Measurements from ENCODE around the gene DESI1. TPM values are rescaled to one million over a fixed set of nuclear protein-coding genes. Genes with fewer than 3 reads are reported as not detected.
"Not testable (repeated sequence)": the region's sequence is repeated elsewhere in the genome, so short reads cannot be mapped to it uniquely, and the experiment has no call there.

DESI1 gene
- total RNA-seq (10 to 100 TPM; 28.4 TPM), polyA plus RNA-seq (ENCODE audit: insufficient read length in 2 of 2) (10 to 100 TPM; 64.1 TPM)
- long read RNA-seq, donor 1, transcript DESI1-201 (6 exons, 3,833 nt): major isoform, 10 of 229 reads
- long read RNA-seq, donor 1, partial matches to known transcripts: 145 of 229 reads
- long read RNA-seq, donor 1, other reads (novel, unspliced or antisense): 74 of 229 reads
- long read RNA-seq, donor 2, partial matches to known transcripts: 82 of 109 reads
- long read RNA-seq, donor 2, other reads (novel, unspliced or antisense): 23 of 109 reads
- long read RNA-seq, donor 3, transcript DESI1-201 (6 exons, 3,833 nt): major isoform, 7 of 7 reads
- long read RNA-seq, donor 3, partial matches to known transcripts: 0 of 7 reads
- long read RNA-seq, donor 3, other reads (novel, unspliced or antisense): 0 of 7 reads
- long read RNA-seq, donor 4, transcript DESI1-201 (6 exons, 3,833 nt): major isoform, 7 of 7 reads
- long read RNA-seq, donor 4, partial matches to known transcripts: 0 of 7 reads
- long read RNA-seq, donor 4, other reads (novel, unspliced or antisense): 0 of 7 reads

GRCh38 chr22:41620589-41621098 is at the start of gene DESI1:
Gene DESI1 (minus strand): TSS chr22:41621043. CDS start chr22:41620839, 204 bp downstream.
- Histone ChIP-seq H3K4me1 (ENCODE audit: control insufficient read depth, insufficient read depth, low read length) (peaks cover 8% of the 10 kb centered on the region), H3K27me3 (ENCODE audit: control insufficient read depth, insufficient read depth, low read length) (no peaks in the 10 kb centered on the region), H3K4me3 (ENCODE audit: low read depth, low read length) (peak within 1 kb of the TSS; percentile 99), H3K9me3 (ENCODE audit: control insufficient read depth, insufficient read depth, low read length) (no peaks in the 10 kb centered on the region), H3K36me3 (ENCODE audit: control insufficient read depth, insufficient read depth, low read length) (peaks cover 29% of the 10 kb centered on the region), H3K27ac (ENCODE audit: low read depth, low read length) (peak within 1 kb of the TSS; percentile 100)
- under 1% methylated on average over 39 of the region's 40 CpGs for WGBS (ENCODE audit: insufficient coverage)
- peak in 1 of 6 donors; percentile 13 for DNase-seq (ENCODE audit: low read depth in 4 of 6, low spot score in 6 of 6)

DNA sequence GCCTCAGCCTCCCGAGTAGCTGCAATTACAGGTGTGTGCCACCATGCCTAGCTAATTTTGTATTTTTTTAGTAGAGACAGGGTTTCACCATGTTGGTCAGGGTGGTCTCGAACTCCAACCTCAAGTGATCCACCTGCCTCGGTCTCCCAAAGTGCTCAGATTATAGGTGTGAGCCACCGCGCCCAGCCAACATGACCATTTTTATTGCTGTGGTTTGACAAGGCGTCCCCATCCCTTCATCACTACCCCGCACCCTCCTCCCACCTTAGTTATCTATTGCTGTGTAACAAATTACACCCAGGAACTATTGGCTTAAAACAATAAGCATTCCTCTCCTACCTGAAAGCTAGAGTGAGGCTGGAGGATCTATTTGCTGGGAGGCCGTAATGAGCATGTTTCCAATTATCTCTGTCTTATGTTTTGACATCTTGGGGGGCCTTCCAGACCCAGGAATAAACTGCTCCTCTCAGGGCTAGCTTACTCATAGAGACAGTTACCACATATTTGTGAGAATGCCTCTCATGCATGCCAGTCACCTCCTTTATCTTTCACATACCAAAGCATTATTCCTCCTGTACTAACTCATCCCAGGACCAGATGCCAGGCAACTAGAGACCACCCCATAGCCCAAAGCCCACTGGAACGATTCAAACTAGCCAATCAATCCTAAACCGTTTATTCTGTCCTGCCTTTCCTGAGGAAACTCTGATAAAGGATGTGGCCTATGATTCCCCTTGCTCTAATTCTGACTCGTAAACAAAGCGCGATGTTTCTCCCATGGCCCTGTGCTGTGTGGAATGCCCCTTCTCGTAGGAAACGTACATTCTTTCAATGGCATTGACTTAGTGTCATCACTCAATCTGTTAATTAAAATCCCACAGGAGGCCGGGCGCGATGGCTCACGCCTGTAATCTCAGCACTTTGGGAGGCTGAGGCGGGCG is 48.4 kb upstream of the DESI1 start:
- DNase-seq (ENCODE audit: low read depth in 4 of 6, low spot score in 6 of 6): no peak
- H3K4me3 ChIP-seq (ENCODE audit: low read depth, low read length): no peak overlapping the region
- WGBS (ENCODE audit: insufficient coverage): 79% methylated on average over 12 of the region's 21 CpGs
- H3K36me3 ChIP-seq (ENCODE audit: control insufficient read depth, insufficient read depth, low read length): peaks cover 17% of the 10 kb centered on the region
- no peaks in the 10 kb centered on the region for H3K27me3 ChIP-seq (ENCODE audit: control insufficient read depth, insufficient read depth, low read length)
- H3K9me3 ChIP-seq (ENCODE audit: control insufficient read depth, insufficient read depth, low read length): no peaks in the 10 kb centered on the region
- H3K27ac ChIP-seq (ENCODE audit: low read depth, low read length): no peak overlapping the region
- peaks cover 8% of the 10 kb centered on the region for H3K4me1 ChIP-seq (ENCODE audit: control insufficient read depth, insufficient read depth, low read length)

DNA sequence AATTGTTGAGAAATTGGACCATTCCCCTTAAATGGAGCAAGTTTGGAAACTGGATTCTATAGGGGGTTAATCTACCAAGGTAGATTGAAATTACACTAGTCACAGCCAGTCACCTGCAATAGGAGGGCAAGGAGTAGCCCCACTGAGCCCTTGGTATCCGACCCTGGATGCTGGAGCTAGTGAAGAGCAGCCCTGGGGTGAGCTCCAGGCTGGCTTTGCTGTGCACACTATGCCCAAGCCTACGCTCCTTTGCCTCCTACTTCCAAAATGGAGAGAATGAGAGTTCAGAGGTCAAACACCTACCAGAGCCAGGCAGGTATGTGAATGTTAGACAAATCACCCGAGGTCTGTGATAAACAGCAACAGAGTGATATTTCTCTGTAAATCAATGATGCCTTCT is 44.1 kb upstream of the DESI1 start:
- H3K9me3 ChIP-seq (ENCODE audit: control insufficient read depth, insufficient read depth, low read length): no peaks in the 10 kb centered on the region
- 80% methylated on average over 1 of the region's 3 CpGs for WGBS (ENCODE audit: insufficient coverage)
- H3K4me3 ChIP-seq (ENCODE audit: low read depth, low read length): no peak overlapping the region
- H3K27ac ChIP-seq (ENCODE audit: low read depth, low read length): no peak overlapping the region
- H3K36me3 ChIP-seq (ENCODE audit: control insufficient read depth, insufficient read depth, low read length): peaks cover 29% of the 10 kb centered on the region
- peaks cover 8% of the 10 kb centered on the region for H3K4me1 ChIP-seq (ENCODE audit: control insufficient read depth, insufficient read depth, low read length)
- no peaks in the 10 kb centered on the region for H3K27me3 ChIP-seq (ENCODE audit: control insufficient read depth, insufficient read depth, low read length)
- no peak for DNase-seq (ENCODE audit: low read depth in 4 of 6, low spot score in 6 of 6)

- Histone ChIP-seq H3K36me3 (ENCODE audit: control insufficient read depth, insufficient read depth, low read length) (peaks cover 34% of the 10 kb centered on the region), H3K27ac (ENCODE audit: low read depth, low read length) (no peak overlapping the region), H3K27me3 (ENCODE audit: control insufficient read depth, insufficient read depth, low read length) (no peaks in the 10 kb centered on the region), H3K4me3 (ENCODE audit: low read depth, low read length) (no peak overlapping the region), H3K9me3 (ENCODE audit: control insufficient read depth, insufficient read depth, low read length) (no peaks in the 10 kb centered on the region), H3K4me1 (ENCODE audit: control insufficient read depth, insufficient read depth, low read length) (peaks cover 8% of the 10 kb centered on the region)
- DNase-seq (ENCODE audit: low read depth in 4 of 6, low spot score in 6 of 6): no peak
Observed at GRCh38 chr22:41664490-41664889, 43.6 kb upstream of the DESI1 start.

GRCh38 chr22:41663594-41663993 is 42.8 kb upstream of the DESI1 start:
- not testable (repeated sequence) for DNase-seq (ENCODE audit: low read depth in 4 of 6, low spot score in 6 of 6); H3K4me3 ChIP-seq (ENCODE audit: low read depth, low read length); H3K4me1 ChIP-seq (ENCODE audit: control insufficient read depth, insufficient read depth, low read length); H3K9me3 ChIP-seq (ENCODE audit: control insufficient read depth, insufficient read depth, low read length); H3K27ac ChIP-seq (ENCODE audit: low read depth, low read length); H3K27me3 ChIP-seq (ENCODE audit: control insufficient read depth, insufficient read depth, low read length)
- H3K36me3 ChIP-seq (ENCODE audit: control insufficient read depth, insufficient read depth, low read length): peaks cover 43% of the 10 kb centered on the region
- WGBS (ENCODE audit: insufficient coverage): 100% methylated on average over 5 of the region's 9 CpGs

GRCh38 chr22:41661713-41662112 is 40.9 kb upstream of the DESI1 start:
- WGBS (ENCODE audit: insufficient coverage): 100% methylated on average over 1 of the region's 2 CpGs
- Histone ChIP-seq H3K4me1 (ENCODE audit: control insufficient read depth, insufficient read depth, low read length) (peaks cover 2% of the 10 kb centered on the region), H3K36me3 (ENCODE audit: control insufficient read depth, insufficient read depth, low read length) (peaks cover 57% of the 10 kb centered on the region), H3K4me3 (ENCODE audit: low read depth, low read length) (no peak overlapping the region), H3K27me3 (ENCODE audit: control insufficient read depth, insufficient read depth, low read length) (no peaks in the 10 kb centered on the region), H3K9me3 (ENCODE audit: control insufficient read depth, insufficient read depth, low read length) (no peaks in the 10 kb centered on the region), H3K27ac (ENCODE audit: low read depth, low read length) (no peak overlapping the region)
- DNase-seq (ENCODE audit: low read depth in 4 of 6, low spot score in 6 of 6): no peak

DNA sequence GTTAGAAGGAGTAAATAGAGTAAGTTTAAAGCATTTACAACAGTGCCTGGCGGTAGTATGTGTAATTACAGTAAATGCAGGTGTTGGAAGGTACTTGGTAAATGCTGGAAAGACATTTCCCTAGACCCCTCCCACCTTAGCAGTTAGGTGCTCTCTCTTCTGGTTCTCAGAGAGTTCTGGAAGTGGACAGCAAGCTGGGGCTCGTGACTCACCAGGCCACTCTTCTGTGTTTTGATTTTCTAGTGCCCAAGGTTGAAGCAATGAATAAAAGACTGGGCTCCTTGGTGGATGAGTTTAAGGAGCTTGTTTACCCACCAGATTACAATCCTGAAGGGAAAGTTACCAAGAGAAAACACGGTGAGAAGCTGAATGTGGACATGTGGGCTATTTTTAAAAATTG is 40.2 kb upstream of the DESI1 start:
- H3K36me3 ChIP-seq (ENCODE audit: control insufficient read depth, insufficient read depth, low read length): peaks cover 64% of the 10 kb centered on the region
- no peak for DNase-seq (ENCODE audit: low read depth in 4 of 6, low spot score in 6 of 6)
- H3K4me1 ChIP-seq (ENCODE audit: control insufficient read depth, insufficient read depth, low read length): no peaks in the 10 kb centered on the region
- H3K9me3 ChIP-seq (ENCODE audit: control insufficient read depth, insufficient read depth, low read length): no peaks in the 10 kb centered on the region
- no peaks in the 10 kb centered on the region for H3K27me3 ChIP-seq (ENCODE audit: control insufficient read depth, insufficient read depth, low read length)
- no peak overlapping the region for H3K27ac ChIP-seq (ENCODE audit: low read depth, low read length)
- no CpG with 5 or more reads among the region's 3 CpGs for WGBS (ENCODE audit: insufficient coverage)
- H3K4me3 ChIP-seq (ENCODE audit: low read depth, low read length): no peak overlapping the region

GRCh38 chr22:41660416-41660815 is 39.6 kb upstream of the DESI1 start:
- Histone ChIP-seq H3K27me3 (ENCODE audit: control insufficient read depth, insufficient read depth, low read length) (no peaks in the 10 kb centered on the region), H3K9me3 (ENCODE audit: control insufficient read depth, insufficient read depth, low read length) (no peaks in the 10 kb centered on the region), H3K36me3 (ENCODE audit: control insufficient read depth, insufficient read depth, low read length) (peaks cover 69% of the 10 kb centered on the region), H3K27ac (ENCODE audit: low read depth, low read length) (no peak overlapping the region), H3K4me3 (ENCODE audit: low read depth, low read length) (no peak overlapping the region), H3K4me1 (ENCODE audit: control insufficient read depth, insufficient read depth, low read length) (no peaks in the 10 kb centered on the region)
- 98% methylated on average over 3 of the region's 3 CpGs for WGBS (ENCODE audit: insufficient coverage)
- no peak for DNase-seq (ENCODE audit: low read depth in 4 of 6, low spot score in 6 of 6)

DNA sequence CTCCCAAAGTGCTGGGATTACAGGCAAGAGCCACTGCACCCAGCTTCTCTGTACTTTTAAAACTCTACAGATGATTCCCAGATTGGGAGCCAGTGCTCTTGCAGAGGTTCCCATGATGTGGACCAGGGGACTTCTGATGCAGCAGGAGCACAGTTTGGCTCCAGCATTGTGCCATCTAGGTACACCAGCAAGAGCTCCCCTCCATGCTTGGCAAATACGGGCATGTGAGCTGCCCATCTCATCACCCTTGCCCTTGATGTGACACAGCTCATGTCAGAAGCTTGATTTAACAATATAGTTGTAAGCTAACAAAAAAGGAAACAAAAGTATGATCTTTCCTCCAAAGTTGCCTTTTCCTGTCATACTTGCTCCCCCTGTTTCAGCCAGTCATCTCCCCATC is 39.1 kb upstream of the DESI1 start:
- DNase-seq (ENCODE audit: low read depth in 4 of 6, low spot score in 6 of 6): no peak
- Histone ChIP-seq H3K27ac (ENCODE audit: low read depth, low read length) (no peak overlapping the region), H3K36me3 (ENCODE audit: control insufficient read depth, insufficient read depth, low read length) (peaks cover 69% of the 10 kb centered on the region), H3K4me3 (ENCODE audit: low read depth, low read length) (no peak overlapping the region), H3K9me3 (ENCODE audit: control insufficient read depth, insufficient read depth, low read length) (no peaks in the 10 kb centered on the region), H3K4me1 (ENCODE audit: control insufficient read depth, insufficient read depth, low read length) (no peaks in the 10 kb centered on the region), H3K27me3 (ENCODE audit: control insufficient read depth, insufficient read depth, low read length) (no peaks in the 10 kb centered on the region)
- no CpG with 5 or more reads among the region's 1 CpG for WGBS (ENCODE audit: insufficient coverage)
